GM18508 (cell line): ENCODE measurements around the gene HOXA13.

Experiments used
- ATAC-seq: cut with Tn5 transposase; IDR thresholded peaks from one replicate; pipeline ENCODE4 v1.9.1; 2021; ENCODE audit warnings: moderate number of reproducible peaks; ENCODE audit not compliant: insufficient read depth, unreplicated experiment

Gene HOXA13

DNA sequence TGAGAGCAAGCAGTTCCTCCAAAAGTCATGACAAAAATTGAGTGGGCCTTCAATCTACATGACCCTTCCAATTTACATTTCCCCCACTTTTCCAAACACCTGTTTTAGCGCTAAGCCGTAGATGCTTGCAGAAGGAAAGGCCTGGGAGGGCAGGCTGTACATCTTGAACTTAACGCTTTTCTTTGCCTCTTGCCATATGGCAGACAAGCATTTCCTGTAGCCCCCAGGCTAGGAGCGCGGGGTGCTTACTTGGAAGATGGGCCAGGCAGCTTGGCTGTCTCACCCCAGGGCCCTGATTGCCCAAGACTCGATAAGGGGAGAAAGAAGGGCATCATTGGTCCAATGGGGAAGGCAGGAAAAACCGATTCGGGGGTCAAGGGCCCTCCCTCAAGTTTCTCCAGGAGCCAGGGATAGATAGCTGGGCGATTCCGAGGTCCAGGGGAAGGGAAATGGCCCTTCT is 27.5 kb downstream of the HOXA13 start:
- no peak for ATAC-seq

DNA sequence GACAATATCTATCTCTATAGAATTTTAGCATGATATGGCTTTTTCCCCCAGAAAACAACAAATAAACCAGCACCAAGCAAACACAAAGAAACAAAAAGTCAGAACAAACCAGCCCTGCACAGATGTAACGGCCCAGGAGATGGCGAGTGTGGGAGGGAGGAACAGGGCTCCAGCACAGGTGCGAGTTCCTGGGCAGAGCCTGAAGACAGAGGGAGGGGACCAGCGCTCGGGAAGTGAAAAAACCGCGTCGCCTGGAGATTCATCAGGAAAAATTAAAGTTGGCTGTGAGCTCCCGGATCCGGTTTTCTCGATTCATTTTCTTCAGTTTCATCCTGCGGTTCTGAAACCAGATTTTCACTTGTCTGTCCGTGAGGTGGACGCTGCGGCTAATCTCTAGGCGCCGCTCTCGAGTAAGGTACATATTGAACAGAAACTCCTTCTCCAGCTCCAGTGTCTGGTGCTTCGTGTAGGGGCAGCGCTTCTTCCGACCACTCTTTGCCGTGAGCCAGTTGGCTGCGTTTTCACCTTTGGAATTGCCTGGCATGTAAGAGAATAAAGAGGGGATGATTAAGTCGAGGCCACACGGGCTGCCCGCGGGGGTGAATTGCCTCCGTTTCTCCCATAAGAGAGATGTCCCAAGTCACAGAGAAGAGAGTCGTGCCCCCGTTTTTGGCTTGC is 28.1 kb downstream of the HOXA13 start:
- ATAC-seq: no peak

DNA sequence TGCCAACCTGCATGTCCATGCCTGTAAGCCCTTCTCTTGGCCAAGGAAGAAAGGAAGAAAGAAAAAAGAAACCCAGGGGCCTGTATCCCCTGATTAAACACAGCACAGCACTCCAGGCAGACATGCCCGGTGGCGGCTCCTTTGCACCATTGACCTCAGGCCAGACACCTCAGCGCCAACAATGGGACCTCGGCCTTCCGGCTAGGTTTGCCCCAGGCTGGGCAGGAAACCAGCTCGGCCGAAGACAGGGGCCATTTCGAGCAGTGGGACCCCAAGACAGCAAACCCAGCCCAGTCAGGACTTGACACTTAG is 28.6 kb downstream of the HOXA13 start:
- no peak for ATAC-seq

- no peak for ATAC-seq
Observed at GRCh38 chr7:27170426-27171324, 29.2 kb downstream of the HOXA13 start.

- no peak for ATAC-seq
Observed at GRCh38 chr7:27169658-27170425, 30.0 kb downstream of the HOXA13 start.

GRCh38 chr7:27168265-27168947 is 31.5 kb downstream of the HOXA13 start:
- no peak for ATAC-seq

- no peak for ATAC-seq
Observed at GRCh38 chr7:27167916-27168264, 32.0 kb downstream of the HOXA13 start.

- ATAC-seq: no peak
Observed at GRCh38 chr7:27166531-27167505, 33.1 kb downstream of the HOXA13 start.

DNA sequence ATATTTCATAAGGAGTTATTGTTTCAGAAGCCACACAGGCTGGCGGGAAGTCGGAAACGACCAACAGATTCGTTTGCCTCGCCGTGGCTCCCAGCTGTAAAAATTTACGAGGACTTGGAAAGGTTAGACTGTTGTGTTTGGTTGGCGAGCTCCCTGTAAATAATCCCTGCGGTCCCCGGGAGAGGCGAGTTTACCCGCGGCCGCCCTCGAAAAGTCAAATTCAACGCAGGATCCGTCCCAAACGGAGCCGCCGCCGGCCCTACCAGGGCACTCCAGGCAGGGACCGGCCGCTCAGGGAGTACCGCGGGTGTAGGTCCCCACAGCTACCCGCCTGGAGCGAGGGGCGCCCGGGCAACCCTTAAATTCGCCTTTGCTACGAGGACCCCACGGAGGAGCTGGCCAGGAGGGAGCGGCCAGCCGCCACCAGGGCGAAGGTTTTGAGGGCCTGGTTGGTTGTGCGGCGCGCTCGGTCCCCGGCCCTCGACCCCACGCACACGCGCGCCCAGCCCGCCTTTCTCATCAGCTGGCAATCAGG is 33.8 kb downstream of the HOXA13 start:
- no peak for ATAC-seq

DNA sequence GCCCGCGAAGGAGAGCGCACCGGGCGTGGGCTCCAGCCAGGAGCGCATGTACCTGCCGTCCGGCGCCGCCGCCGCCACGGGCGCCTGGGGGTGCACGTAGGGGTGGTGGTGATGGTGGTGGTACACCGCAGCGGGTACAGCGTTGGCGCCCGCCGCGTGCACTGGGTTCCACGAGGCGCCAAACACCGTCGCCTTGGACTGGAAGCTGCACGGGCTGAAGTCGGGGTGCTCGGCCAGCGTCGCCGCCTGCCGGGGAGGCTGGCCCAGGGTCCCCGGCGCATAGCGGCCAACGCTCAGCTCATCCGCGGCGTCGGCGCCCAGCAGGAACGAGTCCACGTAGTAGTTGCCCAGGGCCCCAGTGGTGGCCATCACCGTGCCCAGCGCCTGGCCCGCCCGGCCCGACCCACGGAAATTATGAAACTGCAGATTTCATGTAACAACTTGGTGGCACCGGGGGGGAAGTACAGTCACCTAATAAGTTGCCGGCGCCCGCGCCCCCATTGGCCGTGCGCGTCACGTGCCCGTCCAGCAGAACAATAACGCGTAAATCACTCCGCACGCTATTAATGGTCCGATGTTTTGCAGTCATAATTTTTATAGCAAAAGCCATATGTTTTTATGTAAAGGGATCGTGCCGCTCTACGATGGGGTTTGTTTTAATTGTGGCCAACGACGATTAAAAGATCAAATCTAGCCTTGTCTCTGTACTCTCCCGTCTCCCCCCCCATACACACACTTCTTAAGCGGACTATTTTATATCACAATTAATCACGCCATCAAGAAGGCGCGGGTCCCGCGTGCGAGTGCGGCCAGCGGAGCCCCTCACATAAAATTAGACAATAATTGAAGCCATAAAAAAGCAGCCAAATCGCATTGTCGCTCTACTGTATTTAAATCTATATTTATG is 34.5 kb downstream of the HOXA13 start, which contains the start of gene HOXA9:
TSS of gene HOXA9 (minus strand) at position 449 of the 907 bp plus-strand sequence. CDS start at position 369, 80 bp downstream.
- ATAC-seq: no peak

DNA sequence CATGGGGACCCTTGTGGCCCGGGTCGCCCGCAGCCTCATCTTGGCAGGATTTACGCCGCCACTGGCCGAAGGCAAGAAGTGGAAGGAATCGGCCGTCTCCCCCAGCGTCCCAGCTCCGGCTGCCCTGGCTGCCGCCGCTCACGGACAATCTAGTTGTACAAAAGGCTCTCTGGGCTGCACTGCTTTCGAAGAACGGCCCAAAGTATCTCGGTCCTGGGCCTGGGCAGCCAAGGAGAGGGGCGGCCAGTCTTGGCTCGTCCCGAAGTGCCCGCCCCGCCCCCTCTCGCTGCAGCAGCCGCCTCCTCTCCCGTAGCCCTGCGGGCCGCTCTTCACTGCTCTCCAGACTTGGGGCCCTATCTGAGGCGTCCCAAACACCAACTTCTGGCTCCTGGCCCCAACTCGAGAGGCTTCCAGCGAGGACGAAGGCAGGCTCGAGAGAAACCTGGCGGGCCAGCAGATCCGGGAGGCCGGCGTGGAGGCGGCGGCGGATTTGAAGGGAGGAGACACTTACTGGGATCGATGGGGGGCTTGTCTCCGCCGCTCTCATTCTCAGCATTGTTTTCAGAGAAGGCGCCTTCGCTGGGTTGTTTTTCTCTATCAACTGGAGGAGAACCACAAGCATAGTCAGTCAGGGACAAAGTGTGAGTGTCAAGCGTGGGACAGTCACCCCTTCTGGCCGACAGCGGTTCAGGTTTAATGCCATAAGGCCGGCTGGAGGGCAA is 35.4 kb downstream of the HOXA13 start:
- ATAC-seq: no peak

GRCh38 chr7:27164045-27164366 is 35.9 kb downstream of the HOXA13 start:
- no peak for ATAC-seq

GRCh38 chr7:27163288-27164044 is 36.4 kb downstream of the HOXA13 start:
- ATAC-seq: no peak

GRCh38 chr7:27162561-27163287 is 37.2 kb downstream of the HOXA13 start:
- no peak for ATAC-seq

- ATAC-seq: no peak
Observed at GRCh38 chr7:27161721-27162560, 38.0 kb downstream of the HOXA13 start.
